Hematopoietic multipotent progenitor cell treated with erythropoietin and hydrocortisone succinate and interleukin-3 and kit ligand, for 15 days (in vitro differentiated cells): Measurements from ENCODE around the gene ARHGAP10.
"Not testable (repeated sequence)": the region's sequence is repeated elsewhere in the genome, so short reads cannot be mapped to it uniquely, and the experiment has no call there.

Experiments
- DNase-seq: peaks from one replicate; pipeline ENCODE4 v3.0.0-alpha.2; 2015; ENCODE audit warnings: low spot score

ARHGAP10 gene

DNA sequence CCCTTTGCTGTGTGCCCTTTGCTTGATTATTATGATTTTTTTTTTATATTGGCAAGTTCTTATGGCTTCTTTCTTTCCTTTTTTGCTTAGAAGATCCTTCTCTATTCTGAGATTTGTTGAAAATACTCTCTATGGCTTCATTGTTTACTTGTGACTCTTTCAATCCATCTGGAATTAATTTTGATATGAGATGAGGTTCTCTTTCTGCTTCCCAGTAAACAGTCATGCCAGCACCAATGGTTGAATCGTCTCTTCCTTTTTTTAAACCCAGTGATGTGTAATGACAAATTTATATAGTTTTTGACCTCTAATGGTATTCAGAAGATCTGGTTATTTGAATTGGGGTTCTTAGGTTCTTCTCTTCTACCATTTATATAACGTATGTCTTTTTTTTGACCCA, 121.8 kb downstream of the ARHGAP10 start:
- no peak for DNase-seq

DNA sequence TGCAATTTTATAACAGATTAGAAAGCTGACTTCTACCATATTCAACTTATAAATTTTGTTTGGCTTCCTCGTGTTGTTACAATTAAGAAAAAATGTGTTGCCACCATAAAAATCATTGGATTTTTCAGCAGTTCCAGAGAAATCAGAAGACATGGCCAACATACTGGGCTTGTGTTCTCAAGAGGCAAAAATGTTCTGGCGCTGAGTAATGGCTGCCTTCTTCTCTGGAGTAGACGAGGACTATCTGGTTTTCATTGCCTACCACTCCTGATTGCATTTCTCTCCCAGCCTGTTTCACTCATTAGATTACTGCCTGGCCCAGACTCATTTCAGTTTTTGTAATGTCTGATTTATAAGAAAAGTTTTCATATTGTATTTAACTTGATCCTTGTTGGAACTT, 122.3 kb downstream of the ARHGAP10 start:
- no peak for DNase-seq

DNA sequence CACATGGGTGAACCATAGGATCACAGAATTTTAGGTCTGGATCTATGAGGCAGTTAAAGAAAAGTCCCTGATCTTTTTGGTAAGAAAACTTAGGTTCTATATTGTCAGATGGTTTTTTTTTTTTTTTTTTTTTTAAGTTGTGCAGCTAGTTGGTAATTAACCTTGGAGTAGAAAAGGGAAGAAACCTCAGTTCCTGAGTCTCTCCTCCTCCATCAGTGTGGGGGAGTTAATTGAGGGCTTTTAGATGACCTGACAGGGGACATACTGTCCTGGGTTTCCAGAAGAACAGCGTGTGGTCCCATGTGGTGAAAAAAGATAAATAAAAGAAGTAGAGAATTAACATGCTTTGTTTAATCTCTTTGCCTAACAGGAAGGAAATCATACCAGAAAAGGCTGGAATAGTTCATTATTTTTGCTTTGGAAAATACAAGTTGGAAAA, 123.7 kb downstream of the ARHGAP10 start:
- DNase-seq: no peak

DNA sequence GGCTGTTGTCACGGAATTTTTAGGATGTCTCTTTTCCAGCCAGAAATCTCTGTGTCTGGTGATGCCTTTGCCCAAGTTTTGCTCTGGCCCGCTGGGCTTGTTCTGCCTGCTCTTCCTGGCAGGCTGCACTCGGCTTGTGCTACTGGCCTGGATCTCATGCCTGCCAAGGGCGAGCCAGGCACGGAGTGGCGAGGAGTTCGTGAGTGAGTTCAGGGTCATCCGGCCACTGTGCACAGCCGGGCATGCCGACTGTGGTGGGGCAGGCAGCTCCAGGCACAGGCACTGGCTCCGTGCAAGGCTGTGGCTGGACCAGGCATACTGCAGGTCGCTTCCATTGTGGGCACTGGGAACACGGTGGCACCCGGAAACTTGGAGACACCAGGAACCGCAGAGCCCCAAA, 129.1 kb downstream of the ARHGAP10 start:
- no peak for DNase-seq

DNA sequence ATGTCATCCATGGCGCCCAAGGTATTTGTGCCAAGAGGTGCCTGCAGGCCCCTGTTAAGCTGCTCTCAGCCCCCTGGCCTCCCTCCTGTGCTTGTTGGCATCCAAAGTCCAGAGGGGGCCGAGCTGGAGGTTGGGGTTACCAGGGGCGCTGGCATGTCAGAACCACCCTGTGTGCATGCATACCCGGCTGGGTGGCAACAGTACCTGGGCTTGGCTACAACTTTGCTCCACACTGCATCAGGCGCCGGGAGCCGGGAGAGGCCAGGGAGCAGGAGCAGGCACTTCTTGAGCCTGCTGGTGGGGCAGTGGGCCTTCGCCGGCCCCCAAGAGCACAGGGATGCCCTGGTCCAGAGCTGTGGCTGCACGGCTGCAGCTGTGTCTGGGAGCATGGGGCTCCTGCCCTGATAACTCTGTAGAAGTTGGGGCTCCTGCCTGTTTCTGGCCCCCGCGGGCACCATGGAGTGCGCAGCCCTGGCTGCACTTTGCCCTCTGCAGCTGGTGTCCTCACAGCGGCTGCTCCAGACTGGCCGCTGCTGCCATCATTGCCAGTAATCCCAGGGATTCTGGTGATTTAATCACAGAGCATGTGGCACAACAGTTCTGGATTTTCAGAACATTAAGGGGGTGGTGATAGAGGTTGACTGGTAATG, 130.3 kb downstream of the ARHGAP10 start:
- DNase-seq: no peak

DNA sequence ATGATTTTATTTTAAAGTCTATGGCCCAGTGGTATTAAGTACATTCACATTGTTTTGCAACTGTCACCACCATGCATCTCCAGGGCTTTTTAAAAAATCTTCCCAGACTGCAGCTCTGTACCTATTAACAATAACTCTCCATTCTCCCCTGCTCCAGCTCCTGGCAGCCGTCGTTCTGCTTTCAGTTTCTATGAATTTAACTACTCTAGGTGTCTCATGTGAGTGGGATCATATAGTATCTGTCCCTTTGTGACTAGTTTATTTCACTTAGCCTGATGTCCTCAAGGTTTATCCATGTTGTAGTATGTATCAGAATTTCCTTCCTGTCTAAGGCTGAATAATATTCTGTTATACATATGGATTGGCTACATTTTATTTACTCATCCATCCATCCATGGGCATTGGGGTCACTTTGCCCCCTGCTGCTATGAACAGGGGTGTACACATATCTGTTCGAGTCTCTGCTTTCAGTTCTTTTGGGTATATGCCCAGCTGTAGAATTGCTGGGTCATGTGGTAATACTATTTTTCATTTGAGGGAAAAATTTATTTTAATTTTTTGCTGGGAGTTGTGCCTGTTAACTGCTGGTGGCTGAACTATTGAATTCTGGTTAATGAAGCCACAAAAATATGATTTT, 131.3 kb downstream of the ARHGAP10 start:
- no peak for DNase-seq

DNA sequence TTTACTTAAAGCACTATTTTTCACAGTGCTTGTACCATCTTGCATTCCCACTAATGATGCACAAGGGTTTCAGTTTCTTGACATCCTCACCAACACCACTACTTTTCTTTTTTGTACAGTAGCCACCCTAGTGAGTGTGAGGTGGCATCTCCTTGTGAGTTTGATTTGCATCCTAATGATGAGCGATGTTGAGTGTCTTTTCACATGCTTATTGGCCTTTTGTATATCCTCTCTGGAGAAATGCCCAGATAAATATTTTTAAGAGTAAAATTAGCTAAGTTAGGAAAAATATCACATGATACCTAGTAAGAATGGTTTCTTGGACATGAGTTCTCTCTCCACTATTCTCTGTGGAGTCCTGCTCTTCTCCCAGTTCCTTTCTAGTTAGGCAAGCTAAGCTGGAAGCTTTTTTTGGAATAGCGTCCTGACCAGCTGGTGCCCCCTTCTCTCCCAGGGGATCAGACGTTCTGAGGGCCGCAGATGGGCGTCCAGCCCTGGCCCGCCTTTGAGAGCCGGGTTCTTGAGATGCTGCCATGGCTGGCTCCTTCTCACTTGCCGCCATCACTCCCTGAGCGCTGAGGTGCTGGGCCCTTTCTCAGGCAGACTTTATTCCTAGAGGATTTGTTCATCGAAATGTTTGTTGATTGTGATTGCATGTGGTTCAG, 132.1 kb downstream of the ARHGAP10 start:
- DNase-seq: no peak

DNA sequence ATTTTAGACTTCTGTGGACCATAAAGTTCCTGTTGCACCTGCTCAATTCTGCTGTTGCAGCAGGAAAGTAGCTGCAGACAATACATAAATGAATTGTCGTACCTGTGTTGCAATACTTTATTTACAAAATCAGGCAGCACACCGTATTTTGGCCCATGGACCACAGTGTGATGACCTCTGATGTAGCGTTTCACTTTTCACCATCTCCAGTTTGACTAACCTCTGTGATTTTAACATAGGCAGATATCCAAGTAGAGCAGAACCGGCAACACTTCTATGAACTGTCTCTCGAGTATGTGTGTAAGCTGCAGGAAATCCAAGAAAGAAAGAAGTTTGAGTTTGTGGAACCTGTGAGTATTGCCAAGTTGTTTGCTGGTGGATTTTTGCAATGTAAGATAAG, 132.7 kb downstream of the ARHGAP10 start:
- DNase-seq: no peak

DNA sequence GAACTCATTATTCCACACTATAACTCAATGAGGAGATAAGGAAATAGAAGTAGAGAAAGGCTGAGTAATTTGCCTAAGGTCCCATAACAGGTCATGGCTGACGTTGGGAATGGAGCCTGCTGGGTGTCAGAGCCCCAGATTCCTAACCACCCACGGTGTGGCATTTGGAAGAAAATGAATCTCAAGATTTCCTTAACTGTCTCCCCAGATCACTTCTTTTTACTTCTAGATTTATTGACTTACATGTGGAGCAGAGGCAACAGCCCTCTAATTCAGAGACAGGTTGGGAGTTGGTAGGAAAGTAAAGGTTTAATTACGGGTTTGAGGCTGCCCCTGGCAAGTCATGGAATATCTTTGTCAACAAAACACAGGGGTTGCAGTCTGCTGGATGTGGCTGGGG, 134.0 kb downstream of the ARHGAP10 start:
- DNase-seq: no peak

DNA sequence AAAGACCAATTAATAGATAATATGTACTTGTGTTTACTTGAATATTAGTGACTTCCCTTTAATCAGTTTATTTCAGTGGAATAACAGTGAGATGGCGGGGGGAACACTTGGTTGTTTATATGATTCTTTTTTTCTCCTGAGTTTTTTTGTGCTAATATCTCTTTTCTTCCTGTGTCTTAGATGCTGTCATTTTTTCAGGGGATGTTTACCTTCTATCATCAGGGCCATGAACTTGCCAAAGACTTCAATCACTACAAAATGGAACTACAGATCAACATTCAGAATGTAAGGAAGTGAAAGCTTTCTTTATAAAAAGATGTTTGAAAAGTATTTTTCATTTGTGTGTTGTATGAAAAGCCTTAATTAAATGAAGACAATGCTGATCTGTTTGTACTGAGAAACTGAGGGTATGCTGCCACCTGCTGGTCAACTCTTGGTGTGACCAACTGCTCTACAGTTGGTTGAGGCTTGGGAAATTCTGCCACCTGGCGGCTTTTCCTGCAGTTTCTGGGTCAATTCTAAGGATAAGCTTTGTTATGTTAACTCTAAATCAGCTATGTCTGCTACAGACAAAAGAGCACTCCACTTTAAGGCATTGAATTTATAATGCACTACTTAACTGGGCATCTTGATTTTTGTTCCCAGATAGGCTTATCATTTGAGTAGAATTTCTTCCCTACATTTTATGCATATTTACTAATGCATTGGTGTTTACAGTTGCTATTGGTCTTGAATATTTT, 134.8 kb downstream of the ARHGAP10 start:
- DNase-seq: peak; percentile 85

DNA sequence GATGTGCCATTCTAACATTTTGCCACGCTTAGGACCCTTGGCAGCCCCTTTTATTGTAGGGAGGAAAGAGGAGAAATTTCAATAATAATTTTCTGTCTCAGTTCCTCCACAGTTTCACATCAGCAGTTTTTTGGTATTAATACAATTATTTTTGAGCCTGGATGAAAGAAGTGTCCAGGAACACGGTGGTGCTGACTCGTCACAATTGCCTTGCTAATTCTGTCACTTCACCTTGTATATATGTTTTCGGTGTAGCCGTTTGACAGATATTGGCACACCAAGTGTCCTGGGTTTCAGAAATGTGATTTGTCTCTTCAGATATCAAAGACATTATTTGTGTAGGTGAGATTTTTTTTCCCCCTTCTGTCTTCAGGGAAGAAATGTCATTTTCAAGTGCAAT, 142.2 kb downstream of the ARHGAP10 start:
- DNase-seq: no peak

DNA sequence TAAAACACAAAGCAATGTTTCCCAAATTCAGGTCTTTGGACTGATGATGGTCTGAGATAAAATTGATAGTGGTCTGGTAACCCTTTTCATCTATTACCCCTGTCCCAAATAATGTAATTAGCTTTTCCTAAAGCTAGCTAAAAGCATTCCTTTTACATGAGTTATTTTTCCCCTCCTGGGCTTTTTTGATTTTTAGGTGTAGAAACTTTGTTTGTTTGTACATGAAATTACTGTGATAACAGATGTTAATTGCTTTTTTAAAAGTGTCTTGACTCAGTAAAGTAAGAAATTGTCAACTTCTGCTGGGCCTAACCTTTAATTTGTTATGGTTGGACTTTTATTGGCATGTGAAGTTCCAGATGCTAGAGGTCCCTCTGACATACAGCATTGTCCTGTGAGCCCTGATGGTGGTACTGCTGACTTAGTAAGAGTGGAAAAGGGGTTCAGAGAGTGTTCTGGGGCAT, 145.5 kb downstream of the ARHGAP10 start:
- no peak for DNase-seq

DNA sequence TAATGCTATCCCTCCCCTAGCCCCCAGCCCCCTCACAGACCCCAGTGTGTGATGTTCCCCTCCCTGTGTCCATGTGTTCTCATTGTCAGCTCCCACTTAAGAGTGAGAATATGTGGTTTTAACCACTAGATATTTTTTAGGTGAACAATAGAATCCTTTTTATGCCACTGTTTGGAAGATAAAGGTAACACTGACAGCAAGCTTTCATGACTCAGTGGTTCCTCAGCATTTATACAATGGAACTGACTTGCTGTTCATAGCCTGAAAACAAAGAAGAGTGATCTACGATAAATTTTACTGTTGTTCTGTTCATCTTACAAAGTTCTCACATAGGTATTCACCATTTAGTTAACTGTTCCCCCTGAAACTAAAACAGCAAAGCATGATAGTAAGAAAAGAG, 147.8 kb downstream of the ARHGAP10 start:
- no peak for DNase-seq

DNA sequence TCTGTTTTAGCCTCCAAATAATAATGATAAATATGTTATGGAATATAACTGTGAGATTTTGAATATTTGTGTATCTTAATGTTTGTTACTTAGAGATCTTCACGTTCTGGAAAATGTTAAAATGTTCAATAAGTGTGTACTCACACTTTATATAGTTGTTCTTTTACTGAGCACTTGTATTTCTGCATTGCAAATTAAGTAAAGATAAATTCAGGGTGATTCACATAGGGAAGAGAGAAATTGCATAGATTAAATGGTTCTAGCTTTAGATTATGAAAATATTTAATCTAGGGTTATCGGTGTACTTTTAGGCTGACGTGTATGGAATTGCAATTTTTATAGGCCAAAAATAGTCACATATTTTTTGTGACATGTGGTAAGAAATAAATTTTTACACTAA, 148.6 kb downstream of the ARHGAP10 start:
- no peak for DNase-seq

DNA sequence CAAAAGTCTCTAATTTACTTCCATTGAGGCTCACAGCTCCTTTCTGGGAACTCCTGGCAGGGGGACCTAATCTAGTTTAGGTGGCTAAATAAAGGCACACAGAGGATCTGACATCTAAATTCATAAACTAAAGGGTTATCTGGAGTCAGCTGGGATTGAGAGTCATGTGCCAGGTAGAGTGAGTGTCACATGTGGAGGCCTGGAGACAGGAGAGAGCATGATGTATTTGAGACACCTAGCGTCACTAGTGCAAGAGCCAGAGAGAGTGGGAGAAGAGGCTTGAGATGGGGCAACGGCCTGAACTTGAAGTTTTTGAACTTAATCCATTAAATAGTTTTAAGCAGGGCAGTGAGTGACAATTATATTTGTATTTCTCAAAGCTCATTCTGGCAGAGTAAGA, 152.6 kb downstream of the ARHGAP10 start:
- no peak for DNase-seq

DNA sequence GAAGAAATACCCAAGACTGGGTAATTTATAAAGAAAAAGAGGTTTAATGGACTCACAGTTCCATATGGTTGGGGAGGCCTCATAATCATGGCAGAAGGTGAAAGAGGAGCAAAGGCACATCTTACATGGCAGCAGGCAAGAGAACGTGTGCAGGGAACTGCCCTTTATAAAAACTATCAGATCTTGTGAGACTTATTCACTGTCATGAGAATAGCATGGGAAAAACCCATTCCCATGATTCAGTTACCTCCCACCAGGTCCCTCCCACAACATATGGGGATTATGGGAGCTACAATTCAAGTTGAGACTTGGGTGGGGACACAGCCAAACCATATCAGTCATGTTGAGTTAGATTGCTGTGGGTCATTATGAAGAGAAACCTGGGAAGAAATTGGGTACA, 153.3 kb downstream of the ARHGAP10 start:
- DNase-seq: not testable (repeated sequence)

DNA sequence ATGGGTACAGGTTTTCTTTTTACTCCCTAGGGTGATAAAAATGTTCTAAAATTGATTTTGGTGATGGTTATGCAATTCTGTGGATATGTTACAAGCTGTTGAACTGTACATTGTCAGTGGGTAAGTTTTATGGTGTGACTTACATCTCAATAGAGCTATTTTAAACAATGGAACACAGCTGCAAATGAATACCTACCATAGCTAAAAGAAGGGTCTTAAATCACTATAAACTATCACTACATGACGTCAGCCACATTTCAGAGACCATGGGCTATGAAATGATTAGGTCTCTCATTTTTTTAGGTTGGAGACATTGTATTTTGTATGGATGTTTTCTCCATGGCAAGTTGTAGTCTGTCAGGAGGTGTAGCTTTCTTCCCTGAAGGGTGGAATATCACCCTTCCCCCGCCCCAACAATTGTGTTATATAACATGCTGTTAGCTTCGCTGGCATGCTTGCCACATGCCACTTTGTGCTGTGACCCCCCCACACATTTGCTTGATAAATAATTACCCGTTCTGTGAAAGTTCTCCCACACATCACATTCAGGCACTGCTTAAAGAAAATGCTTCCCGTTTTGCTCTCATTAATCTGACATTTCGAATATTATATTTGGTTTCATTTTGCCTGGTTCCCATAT, 159.7 kb downstream of the ARHGAP10 start:
- DNase-seq: no peak

DNA sequence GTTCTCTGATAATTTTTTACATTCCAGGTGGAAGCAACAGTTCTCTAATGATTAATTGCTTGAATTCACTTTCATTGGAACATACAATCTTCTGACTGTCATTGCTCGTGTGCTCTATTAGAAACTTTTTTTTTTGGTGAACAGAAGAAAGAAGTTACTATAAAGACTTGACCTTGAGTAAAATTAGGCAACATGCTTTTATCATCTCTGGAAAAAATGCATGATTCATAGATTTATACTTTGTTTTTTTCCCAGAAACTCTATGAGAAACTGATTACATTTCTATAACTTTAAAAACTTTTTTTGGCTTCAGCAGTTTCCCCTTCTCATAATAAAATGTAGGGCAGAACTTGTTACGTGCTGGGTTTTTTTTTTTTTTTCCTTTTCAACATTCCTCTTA, 167.6 kb downstream of the ARHGAP10 start:
- no peak for DNase-seq

DNA sequence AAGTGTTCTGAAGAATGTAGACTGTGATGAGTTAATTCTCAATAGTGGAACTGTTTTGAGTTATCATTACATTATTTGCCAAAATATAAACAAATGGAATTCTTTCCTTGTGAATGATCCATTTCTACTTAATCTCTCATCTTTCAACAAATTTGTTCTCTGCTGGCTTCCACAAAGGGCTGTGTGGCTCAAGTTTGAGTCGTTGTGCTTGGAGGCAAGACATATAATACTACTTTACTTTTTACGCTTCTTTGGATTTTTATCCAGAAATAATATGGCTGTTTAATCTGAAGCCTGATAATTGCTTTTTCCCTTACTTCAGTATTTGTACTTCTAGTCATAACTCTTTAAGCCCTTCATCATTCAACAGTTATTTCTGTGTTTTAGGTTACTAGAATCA, 169.5 kb downstream of the ARHGAP10 start:
- DNase-seq: no peak

DNA sequence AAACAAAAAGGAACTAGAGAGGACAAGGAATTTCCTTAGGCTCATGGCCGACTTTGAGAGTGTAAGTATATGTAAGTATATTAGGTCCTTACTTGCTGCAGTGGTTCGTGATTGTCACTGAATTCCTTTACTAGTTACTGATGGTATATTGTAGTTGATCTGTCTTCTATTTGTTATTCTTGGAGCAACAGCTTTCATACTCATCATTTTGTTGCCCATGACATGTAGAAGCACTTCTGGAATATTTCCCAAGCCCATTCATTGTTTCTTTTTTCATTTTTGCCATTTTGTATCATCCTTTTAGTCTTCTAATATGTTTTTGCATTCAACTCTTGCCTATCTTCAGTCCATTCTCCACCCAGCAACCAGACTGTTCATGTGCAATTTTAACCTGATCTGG, 170.0 kb downstream of the ARHGAP10 start:
- no peak for DNase-seq

DNA sequence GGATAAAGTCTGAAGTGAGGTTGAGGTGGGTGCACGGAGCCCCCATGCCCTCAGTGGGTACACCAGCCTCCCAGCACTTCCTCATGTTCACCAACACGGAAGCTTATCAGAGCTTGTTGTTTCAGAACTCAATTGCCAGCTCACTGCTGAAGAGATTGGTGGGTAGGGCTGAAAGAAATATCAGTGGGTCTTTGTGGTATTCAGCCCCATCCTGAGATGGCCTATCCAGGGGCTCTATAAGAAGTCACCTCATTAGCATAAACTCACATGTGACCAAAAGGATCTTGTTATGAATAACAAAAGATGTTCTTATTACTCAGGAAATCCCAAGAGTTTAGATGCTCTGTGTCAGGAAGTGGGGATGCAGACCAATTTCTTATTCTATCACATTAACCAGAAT, 177.3 kb downstream of the ARHGAP10 start:
- DNase-seq: no peak

DNA sequence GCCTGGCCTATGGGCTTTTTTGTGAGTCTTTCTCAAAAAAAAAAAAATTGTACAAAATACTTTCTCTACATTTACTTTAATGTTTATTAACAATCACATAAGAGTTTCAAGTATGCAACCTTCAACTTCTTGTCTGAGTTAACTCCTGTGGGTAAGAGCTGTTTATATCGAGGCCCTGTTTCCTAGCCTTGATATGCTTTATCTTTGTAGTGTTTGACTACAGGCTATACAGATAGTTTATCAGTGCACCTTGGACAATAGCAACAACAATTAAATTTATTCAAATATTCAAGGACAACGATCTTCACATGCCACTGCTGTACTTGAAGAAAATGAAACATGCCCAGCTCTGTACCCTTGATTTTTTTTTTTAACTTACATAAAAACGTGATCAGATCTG, 178.4 kb downstream of the ARHGAP10 start:
- DNase-seq: no peak
